Vagina (tissue), 2 donors: ENCODE data around the gene CHAD. TPM values are rescaled to one million over a fixed set of nuclear protein-coding genes. Genes with fewer than 3 reads are reported as not detected.

Experiments used
- DNase-seq, 2 donors: peaks; one replicate each; pipeline ENCODE4 v3.0.0-alpha.2; 2017; ENCODE audit errors: extremely low spot score in 2 of 2
- H3K27ac ChIP-seq: fragments of 200-600 bp; sonication (generic); one replicate; pipeline ENCODE4 v1.5.1; 2019
- H3K27me3 ChIP-seq: fragments of 200-600 bp; sonication (generic); one replicate; pipeline ENCODE4 v1.5.1; 2019
- H3K36me3 ChIP-seq, 2 donors: fragments of 200-600 bp; sonication (generic); one replicate each; pipeline ENCODE4 v1.5.1; 2017 to 2019
- H3K4me1 ChIP-seq: fragments of 200-600 bp; sonication (generic); one replicate; pipeline ENCODE4 v1.5.1; 2019
- H3K4me3 ChIP-seq, 2 donors: fragments of 200-600 bp; sonication (generic); 1 replicate in 1 of 2; 2 replicates in 1 of 2; pipeline ENCODE4 v1.5.1; 2016 to 2019
- H3K9me3 ChIP-seq: fragments of 200-600 bp; sonication (generic); one replicate; pipeline ENCODE4 v1.5.1; 2019
- POLR2A ChIP-seq, 2 donors: fragments of 450-650 bp; IDR thresholded peaks; one replicate each; pipeline ENCODE4 v1.6.1; 2017; ENCODE audit warnings: antibody characterized with exemption in 2 of 2, mild to moderate bottlenecking in 2 of 2, moderate library complexity in 2 of 2
- POLR2AphosphoS5 ChIP-seq, 2 donors: sonication (generic); formaldehyde crosslinking; IDR thresholded peaks; one replicate each; pipeline ENCODE4 v1.9.0; 2017; ENCODE audit warnings: antibody characterized with exemption in 2 of 2, mild to moderate bottlenecking in 2 of 2, low read depth in 1 of 2; ENCODE audit not compliant: insufficient read depth in 1 of 2
- intact Hi-C: fragments of 100-400 bp; cut with DNase I; formaldehyde crosslinking; loops from one replicate; pipeline ENCODE4 v1.15.1; 2023
- total RNA-seq: library from RNA; depleted of rRNA; stranded (reverse); fragments of >200 nt; gene quantifications from one replicate; pipeline ENCODE4 v1.2.3, GENCODE V29; 2016
- TF ChIP-seq, protein P1 (sequence below), 3 experiments: fragments of 450-650 bp in 2 of 3; fragments of 200-600 bp in 1 of 3; sonication (generic) in 1 of 3; IDR thresholded peaks; one replicate each; pipeline ENCODE4 v1.5.1; 2017 to 2019; ENCODE audit warnings: antibody characterized with exemption in 3 of 3, mild to moderate bottlenecking in 2 of 3, moderate library complexity in 2 of 3

CHAD gene
- total RNA-seq, 1 donor from 2014 or later: not detected

DNA sequence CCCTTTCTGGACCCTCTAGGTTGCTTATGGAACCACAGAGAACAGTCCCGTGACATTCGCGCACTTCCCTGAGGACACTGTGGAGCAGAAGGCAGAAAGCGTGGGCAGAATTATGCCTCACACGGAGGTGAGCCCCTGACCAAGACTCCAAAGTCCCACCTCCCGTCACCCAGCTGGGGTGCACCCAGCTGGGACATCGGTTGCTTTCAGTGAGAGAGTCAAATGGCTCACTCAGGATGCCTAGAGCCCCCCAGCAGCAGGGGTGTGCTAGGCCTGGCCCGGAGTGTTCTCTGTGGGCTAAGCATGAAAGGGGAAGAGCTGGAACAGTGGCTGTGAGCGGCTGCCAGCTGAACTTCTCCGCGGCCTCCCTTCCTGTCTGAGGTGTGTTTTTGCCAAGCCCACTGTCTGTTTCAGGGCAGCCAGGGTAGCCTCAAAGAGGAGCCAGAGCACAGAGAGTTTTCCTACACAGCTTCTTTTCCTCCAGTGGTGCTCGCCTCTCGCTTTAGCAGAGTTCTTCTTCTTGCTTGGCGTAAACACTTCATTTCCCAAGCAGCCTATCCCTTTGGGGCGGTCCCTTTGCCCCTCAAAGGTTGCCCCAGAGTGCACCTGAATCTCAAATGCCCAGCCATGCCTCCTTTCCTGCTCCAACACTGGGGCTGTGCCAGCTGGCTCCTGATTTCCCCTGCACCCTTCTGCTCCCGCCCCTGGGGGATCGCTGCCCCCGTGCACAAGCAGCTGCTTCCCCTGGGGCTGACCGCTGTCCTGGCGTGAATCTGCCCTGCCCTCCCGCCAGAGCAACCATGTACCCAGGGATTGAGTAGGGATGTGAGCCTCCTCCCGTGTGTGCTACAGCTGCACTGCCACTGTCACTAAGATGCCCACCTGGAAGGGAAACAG lies 2.6 kb upstream of the CHAD start:
- TF ChIP-seq, protein P1, sequence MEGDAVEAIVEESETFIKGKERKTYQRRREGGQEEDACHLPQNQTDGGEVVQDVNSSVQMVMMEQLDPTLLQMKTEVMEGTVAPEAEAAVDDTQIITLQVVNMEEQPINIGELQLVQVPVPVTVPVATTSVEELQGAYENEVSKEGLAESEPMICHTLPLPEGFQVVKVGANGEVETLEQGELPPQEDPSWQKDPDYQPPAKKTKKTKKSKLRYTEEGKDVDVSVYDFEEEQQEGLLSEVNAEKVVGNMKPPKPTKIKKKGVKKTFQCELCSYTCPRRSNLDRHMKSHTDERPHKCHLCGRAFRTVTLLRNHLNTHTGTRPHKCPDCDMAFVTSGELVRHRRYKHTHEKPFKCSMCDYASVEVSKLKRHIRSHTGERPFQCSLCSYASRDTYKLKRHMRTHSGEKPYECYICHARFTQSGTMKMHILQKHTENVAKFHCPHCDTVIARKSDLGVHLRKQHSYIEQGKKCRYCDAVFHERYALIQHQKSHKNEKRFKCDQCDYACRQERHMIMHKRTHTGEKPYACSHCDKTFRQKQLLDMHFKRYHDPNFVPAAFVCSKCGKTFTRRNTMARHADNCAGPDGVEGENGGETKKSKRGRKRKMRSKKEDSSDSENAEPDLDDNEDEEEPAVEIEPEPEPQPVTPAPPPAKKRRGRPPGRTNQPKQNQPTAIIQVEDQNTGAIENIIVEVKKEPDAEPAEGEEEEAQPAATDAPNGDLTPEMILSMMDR (IDR thresholded peaks at IDR 0.05): no peak
- no peak for TF ChIP-seq POLR2A (IDR thresholded peaks at IDR 0.05)
- TF ChIP-seq POLR2AphosphoS5 (IDR thresholded peaks at IDR 0.05; ENCODE audit: insufficient read depth in 1 of 2, low read depth in 1 of 2): no peak
- no peaks in the 10 kb centered on the region for H3K9me3 ChIP-seq
- intact Hi-C loops: loop anchor here (10.0 kb wide), 1 partner anchor 116 kb away; no protein-coding TSS in a partner anchor
- peaks cover 38% of the 10 kb centered on the region for H3K4me1 ChIP-seq
- no peak overlapping the region for H3K27ac ChIP-seq
- no peak overlapping the region for H3K4me3 ChIP-seq
- H3K27me3 ChIP-seq: no peaks in the 10 kb centered on the region
- DNase-seq: no peak
- H3K36me3 ChIP-seq: peaks cover 0 to 8% of the 10 kb centered on the region in 2 donors

DNA sequence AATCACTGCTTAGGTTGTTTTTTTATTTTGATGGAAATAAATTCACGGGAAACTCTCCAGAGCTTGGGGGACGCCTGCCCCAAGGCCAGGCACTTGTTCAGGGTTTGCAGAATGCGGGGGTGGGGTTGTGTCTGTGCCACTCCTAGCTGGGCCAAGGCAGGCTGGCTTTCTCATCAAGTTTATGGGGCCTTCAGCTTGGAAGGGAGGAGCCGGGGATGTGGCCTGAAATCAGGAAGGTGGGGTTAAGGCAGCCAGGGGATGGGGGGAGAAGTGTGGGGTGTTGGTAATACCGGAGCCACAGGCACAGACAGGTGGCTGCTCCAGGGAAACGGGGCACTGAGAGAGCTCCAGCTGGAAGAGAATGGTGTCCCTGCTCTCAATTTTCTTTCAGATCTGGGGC lies 1.7 kb upstream of the CHAD start:
- TF ChIP-seq POLR2AphosphoS5 (IDR thresholded peaks at IDR 0.05; ENCODE audit: insufficient read depth in 1 of 2, low read depth in 1 of 2) (no peak), POLR2A (IDR thresholded peaks at IDR 0.05) (no peak)
- DNase-seq: peak in 1 of 2 donors; percentile 87
- no peaks in the 10 kb centered on the region for H3K27me3 ChIP-seq
- no peak overlapping the region for H3K27ac ChIP-seq
- peaks cover 39% of the 10 kb centered on the region for H3K4me1 ChIP-seq
- intact Hi-C loops: loop anchor here (10.0 kb wide), 1 partner anchor 116 kb away; no protein-coding TSS in a partner anchor
- no peaks in the 10 kb centered on the region for H3K9me3 ChIP-seq
- H3K36me3 ChIP-seq: peaks cover 0 to 8% of the 10 kb centered on the region in 2 donors
- H3K4me3 ChIP-seq: no peak overlapping the region

DNA sequence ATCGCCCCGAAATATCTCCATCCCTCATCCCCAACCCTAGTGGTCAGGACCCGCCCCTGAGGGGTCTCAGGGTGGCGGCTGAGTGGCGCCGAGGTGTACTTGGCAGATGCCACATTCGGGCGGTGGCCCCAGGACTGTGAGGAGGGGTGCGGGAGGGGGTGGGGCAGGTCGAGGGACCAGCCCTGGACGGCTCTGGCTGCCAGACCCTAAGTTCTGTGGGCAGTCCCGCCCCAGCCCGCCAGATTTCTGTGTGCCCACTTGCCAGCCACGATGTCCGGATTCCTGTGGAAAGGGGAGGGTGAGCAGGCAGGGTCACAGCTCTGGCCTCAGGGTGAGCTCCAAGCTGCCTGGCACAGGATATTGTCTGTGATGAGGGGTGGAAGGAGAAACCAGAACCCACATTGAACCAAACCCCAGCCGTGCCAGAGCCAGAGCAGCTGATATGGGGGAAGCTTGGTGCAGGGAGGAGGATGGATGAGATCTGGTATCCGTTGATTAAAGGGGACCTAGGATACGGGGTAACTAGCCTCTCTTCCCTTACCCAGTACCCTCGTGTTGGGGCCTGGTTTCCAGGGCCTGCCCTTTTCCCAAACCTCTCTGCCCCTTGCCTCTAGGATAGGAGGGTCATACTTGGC lies 1.1 kb upstream of the CHAD start:
- Histone ChIP-seq H3K36me3 (peaks cover 0 to 8% of the 10 kb centered on the region in 2 donors), H3K4me1 (peaks cover 39% of the 10 kb centered on the region), H3K27me3 (no peaks in the 10 kb centered on the region), H3K9me3 (no peaks in the 10 kb centered on the region), H3K4me3 (peak overlapping the region in 1 of 2 donors; percentile 43), H3K27ac (no peak overlapping the region)
- TF ChIP-seq, protein P1 (IDR thresholded peaks at IDR 0.05): no peak
- no peak for TF ChIP-seq POLR2AphosphoS5 (IDR thresholded peaks at IDR 0.05; ENCODE audit: insufficient read depth in 1 of 2, low read depth in 1 of 2)
- TF ChIP-seq POLR2A (IDR thresholded peaks at IDR 0.05): no peak
- DNase-seq: no peak
- intact Hi-C loops: loop anchor here (10.0 kb wide), 1 partner anchor 115 kb away; no protein-coding TSS in a partner anchor

DNA sequence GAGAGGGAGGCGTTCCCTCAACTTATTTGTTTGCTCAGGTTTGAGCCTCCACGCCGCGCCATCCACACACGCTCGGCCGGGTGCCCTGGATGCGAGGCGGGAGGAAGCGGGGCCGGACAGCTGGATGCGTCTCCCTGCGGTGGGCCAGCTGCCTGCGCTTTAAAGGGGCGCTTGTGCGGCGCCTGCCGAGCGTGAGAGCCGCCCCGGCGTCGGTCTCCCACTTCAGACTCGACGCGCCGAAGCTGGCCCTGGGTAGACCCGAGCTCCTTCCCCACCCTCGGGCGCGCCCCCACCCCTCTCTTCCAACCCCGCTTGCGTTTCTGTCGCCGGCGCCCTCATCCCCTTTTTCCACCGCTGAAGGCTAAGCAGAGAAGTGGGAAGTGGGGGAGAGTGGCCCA lies 527 bp upstream of the CHAD start:
- no peaks in the 10 kb centered on the region for H3K9me3 ChIP-seq

DNA sequence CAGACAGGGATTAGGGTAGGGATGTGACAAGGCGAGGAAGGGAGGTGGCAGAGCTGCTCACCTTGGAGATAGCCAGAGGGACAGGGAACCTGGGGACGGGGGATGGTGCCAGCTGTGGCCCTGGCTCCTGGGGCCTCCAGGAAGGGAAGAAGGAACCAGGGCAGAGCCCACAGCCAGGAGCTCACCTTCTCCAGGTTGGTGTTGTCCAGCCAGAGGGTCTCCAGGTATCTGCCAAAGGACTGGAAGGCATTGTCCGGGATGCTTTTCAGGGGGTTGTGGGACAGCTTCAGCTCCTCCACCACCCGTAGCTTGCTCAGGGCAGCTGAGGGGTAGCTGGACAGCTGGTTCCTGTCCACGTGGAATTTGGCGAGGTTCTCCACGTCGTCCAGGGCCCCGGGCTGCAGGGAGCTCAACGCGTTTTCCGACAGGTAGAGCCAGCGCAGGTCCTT lies 801 bp downstream of the CHAD start:
- Histone ChIP-seq H3K4me3 (no peak overlapping the region), H3K36me3 (peaks cover 0 to 8% of the 10 kb centered on the region in 2 donors), H3K27me3 (no peaks in the 10 kb centered on the region), H3K4me1 (peaks cover 39% of the 10 kb centered on the region), H3K27ac (no peak overlapping the region), H3K9me3 (no peaks in the 10 kb centered on the region)
- TF ChIP-seq POLR2AphosphoS5 (IDR thresholded peaks at IDR 0.05; ENCODE audit: insufficient read depth in 1 of 2, low read depth in 1 of 2) (no peak), POLR2A (IDR thresholded peaks at IDR 0.05) (no peak)
- TF ChIP-seq, protein P1 (IDR thresholded peaks at IDR 0.05): no peak
- DNase-seq: peak in 1 of 2 donors; percentile 84
- intact Hi-C loops: no loop called here

More for the DNA sequence above, 527 bp upstream of the CHAD start:
- Histone ChIP-seq H3K27me3 (no peaks in the 10 kb centered on the region), H3K4me3 (peak overlapping the region; percentile 43 to 45), H3K4me1 (peaks cover 39% of the 10 kb centered on the region), H3K27ac (peak overlapping the region; percentile 27), H3K36me3 (peaks cover 0 to 8% of the 10 kb centered on the region in 2 donors)
- intact Hi-C loops: no loop called here
- TF ChIP-seq, protein P1 (IDR thresholded peaks at IDR 0.05): no peak
- TF ChIP-seq POLR2AphosphoS5 (IDR thresholded peaks at IDR 0.05; ENCODE audit: insufficient read depth in 1 of 2, low read depth in 1 of 2): no peak
- no peak for TF ChIP-seq POLR2A (IDR thresholded peaks at IDR 0.05)
- no peak for DNase-seq
